GM18511 (cell line): ENCODE data around the gene LZTS3.
"Not testable (repeated sequence)": the region's sequence is repeated elsewhere in the genome, so short reads cannot be mapped to it uniquely, and the experiment has no call there.

Source experiments
- ATAC-seq: cut with Tn5 transposase; IDR thresholded peaks from one replicate; pipeline ENCODE4 v1.9.1; 2021; ENCODE audit warnings: mild to moderate bottlenecking, moderate library complexity; ENCODE audit not compliant: unreplicated experiment

The LZTS3 gene

GRCh38 chr20:3146732-3147341, 26.5 kb downstream of the LZTS3 start:
- no peak for ATAC-seq

- ATAC-seq: no peak
These were observed 31.6 kb downstream of the LZTS3 start for GRCh38 chr20:3141757-3142156.

GRCh38 chr20:3137492-3137891, 35.9 kb downstream of the LZTS3 start:
- ATAC-seq: no peak

DNA sequence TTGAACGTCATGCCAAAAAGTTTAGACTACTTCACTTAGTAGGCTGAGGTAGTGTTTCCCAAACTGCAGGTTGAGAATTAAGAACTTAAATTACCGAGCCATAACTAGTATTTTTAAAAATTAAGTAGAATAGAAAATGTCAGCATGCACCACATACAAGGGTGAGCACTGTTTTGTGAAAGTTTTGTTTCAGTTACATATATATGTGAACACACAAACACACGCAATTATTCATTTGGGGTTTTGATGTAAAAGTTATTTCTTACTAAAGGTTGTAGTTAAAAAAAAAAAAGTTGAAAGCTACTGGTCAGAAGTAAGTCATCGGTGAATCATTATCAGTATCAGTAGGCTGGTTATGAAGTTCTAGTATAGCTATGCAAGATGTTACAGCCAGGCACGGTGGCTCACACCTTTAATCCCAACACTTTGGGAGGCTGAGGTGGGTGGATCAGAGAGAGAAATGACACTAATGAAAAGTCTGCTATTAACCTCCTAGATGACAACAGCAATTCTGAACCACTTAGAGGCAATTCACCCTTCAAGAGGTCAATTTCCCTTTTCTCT, 37.8 kb downstream of the LZTS3 start:
- no peak for ATAC-seq

DNA sequence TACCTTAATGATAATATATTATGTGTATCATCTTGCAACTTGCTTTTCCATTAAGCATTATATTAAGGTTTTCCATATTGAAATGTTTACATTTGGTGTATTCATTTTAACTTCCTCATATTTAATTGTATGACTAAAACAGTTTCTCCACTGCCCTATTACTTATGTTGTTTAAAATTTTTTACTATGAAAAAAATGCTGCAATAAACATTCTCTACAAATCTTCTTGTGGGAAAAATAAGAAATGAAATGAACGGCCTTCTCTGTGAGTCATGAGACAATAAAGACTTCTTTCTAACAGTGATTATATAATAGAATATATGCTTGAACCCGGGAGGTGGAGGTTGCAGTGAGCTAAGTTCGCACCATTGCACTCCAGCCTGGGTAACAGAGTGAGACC, 39.2 kb downstream of the LZTS3 start:
- no peak for ATAC-seq

DNA sequence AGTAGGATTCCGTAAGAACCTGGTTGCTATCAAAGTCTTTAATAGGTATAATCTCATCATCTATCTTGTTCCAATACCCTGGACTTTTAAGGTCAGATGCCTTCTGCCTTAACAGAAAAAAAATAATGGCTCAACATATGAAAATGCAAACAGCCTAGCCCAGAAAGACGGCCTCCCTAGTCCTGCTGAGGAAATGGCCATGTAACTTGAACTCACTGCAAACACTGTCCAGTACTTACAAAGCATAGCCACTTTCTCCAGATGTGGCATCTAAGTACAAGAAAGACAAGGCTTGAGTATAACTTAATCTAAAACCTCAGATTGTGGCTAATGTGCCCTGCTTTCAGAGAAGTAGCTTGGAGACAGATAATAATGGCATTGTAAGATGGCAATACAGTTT, 40.2 kb downstream of the LZTS3 start:
- no peak for ATAC-seq

- ATAC-seq: no peak
These were observed 43.2 kb downstream of the LZTS3 start for GRCh38 chr20:3130051-3130600.

DNA sequence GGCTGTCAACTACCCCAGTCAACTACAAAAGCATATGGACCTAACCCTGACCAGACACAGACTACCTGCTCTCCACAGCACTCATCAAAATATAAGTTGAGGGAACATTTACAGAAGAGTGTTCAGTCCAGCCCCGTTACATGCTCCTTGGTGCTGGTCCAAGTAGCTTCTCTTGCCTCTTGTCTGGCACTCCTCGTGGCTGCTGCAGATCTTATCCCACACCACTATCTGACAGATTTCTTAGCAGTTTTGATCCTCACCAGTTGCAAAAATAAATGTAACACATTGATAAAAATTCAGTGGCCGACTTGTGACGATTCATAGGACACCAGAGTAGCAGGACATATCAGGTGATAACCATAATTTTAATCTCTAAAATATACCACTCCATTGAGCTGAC, 44.3 kb downstream of the LZTS3 start:
- no peak for ATAC-seq

GRCh38 chr20:3128275-3128984, 44.9 kb downstream of the LZTS3 start:
- no peak for ATAC-seq

DNA sequence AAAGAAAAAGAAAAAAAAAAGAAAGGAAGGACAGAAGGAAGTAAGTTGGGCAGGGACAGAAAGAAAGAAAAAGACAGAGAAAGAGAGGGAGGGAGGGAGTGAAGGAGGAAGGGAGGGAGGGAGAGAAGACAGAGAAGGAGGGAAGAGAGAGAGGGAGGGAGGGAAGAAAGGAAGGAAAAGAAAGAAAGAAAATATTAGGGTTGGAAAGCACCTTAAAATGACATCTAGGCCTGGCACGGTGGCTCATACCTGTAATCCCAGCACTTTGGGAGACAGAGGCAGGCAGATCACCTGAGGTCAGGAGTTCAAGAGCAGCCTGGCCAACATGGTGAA, 46.9 kb downstream of the LZTS3 start:
- no peak for ATAC-seq

- ATAC-seq: not testable (repeated sequence)
These were observed 47.4 kb downstream of the LZTS3 start for GRCh38 chr20:3125776-3126526.

DNA sequence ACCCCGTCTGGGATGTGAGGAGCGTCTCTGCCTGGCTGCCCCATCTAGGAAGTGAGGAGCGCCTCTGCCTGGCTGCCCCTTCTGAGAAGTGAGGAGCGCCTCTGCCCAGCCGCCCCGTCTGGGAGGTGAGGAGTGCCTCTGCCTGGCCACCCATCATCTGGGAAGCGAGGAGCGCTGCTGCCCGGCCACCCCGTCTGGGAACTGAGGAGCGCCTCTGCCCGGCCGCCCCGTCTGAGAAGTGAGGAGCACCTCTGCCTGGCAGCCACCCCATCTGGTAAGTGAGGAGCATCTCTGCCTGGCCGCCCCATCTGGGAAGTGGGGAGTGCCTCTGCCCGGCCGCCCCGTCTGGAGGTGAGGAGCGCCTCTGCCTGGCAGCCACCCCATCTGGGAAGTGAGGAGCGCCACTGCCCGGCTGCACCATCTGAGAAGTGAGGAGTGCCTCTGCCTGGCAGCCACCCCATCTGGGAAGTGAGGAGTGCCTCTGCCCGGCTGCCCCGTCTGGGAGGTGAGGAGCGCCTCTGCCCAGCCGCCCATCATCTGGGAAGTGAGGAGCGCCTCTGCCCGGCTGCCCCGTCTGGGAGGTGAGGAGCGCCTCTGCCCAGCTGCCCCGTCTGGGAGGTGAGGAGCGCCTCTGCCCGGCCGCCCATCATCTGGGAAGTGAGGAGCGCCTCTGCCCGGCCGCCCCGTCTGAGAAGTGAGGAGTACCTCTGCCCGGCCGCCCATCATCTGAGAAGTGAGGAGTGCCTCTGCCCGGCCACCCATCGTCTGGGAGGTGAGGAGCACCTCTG, 48.4 kb downstream of the LZTS3 start:
- not testable (repeated sequence) for ATAC-seq

DNA sequence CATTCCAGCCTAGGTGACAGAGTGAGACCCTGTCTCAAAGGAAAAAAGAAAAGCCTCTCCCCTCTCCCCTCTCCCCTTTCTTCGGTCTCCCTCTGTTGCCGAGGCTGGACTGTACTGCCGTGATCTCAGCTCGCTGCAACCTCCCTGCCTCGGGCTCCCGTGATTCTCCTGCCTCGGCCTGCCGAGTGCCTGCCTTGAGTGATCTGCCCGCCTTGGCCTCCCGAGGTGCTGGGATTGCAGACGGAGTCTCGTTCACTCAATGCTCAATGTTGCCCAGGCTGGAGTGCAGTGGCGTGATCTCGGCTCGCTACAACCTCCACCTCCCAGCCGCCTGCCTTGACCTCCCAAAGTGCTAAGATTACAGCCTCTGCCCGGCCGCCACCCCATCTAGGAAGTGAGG, 49.2 kb downstream of the LZTS3 start:
- not testable (repeated sequence) for ATAC-seq

DNA sequence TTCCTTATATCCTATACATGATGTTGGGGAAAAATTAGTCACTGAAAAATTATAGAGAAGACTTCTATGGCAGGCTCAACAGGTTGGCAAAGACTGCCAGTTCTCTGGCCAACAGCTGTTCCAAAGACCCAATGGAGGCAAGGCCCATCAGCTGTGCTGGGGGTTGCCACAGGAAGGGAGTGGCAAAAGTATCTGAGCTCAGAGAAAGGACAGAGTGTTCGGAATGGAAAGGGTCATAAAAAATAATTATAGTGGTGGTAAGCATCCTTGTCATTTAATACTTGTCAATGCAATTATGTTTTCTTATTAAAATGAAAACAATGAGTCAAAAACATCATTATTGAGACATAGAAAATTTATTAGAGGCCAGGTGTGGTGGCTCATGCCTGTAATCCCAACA, 49.8 kb downstream of the LZTS3 start:
- ATAC-seq: no peak

DNA sequence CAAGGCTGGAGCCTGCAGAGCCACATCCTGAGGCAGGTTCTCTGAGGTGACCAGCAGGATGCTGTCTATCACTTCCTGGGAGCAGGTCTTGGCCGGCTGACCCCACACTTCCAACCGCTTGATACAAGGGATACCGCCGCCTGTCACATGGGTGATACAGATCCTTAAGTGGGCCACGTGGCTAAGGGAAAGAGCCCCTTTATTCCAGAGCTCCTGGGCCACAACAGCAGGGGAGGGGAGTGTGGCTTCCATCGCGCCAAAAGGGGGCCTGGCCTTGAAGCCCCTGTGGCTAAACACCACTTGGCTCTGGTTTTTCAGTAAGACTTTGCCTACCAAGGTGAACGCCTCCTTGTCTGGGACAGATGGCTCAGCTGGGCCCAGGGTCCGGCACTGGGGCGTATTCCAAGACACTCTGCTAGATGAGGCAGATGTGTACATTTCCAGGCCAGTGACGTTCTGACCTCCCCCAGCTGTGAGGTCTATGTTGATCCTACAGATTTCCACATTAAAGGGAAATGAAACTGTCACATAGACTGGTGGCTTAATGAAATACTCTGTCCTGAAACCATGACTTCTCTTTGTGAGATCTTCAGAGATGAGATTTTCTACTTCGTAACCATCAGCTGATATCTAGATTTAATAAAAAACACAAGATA, 51.3 kb downstream of the LZTS3 start:
- ATAC-seq: no peak

DNA sequence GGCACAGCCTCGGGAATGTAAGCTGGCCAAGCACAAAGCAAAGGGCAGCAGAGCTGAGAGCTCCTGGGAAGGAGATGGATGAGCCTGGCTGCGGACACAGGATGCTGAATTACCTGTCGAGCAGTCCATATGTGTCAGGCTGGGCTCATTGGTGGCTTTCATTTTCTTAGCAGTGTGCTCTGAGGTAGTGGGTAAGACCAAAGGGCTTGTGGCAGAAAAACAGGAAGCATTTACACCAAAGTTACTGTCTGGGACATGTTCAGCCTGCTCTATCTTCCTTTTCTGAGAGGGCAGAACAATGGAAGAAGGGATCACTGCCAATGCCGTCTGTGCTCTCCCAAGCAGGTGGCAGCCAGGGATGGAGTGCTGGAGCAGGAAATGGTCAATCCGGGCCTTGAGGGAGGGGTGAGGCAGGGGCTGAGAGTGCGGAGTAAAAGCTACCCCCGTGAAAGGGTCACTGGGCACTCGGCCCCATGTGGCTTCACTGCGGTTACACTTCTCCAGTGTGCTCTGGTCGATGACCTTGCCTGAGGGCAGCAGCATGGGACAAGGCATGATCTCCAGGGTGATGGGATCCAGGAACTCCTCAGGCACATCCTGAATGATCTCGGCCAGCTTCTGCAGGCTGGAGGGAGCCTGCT, 52.0 kb downstream of the LZTS3 start:
- ATAC-seq: no peak

DNA sequence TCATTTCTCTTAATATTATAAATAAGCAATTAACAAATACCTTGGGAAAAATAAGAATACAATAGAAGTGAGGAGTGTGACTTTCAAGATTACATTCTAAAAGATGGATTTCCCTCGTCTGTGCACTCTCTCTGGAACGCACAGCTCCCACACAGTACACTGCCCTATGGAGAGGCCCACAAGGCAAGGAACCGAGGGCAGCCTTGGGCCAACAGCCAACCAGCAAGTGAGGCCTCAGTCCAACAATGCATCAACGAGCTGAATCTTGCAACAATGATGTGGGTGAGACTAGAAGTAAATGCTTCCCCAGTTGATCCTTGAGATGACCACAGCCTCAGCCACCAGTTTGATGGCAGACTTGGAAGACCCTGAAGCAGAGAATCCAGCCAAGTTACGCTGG, 54.3 kb downstream of the LZTS3 start:
- ATAC-seq: no peak

- ATAC-seq: not testable (repeated sequence)
These were observed 55.4 kb downstream of the LZTS3 start for GRCh38 chr20:3117839-3118379.

DNA sequence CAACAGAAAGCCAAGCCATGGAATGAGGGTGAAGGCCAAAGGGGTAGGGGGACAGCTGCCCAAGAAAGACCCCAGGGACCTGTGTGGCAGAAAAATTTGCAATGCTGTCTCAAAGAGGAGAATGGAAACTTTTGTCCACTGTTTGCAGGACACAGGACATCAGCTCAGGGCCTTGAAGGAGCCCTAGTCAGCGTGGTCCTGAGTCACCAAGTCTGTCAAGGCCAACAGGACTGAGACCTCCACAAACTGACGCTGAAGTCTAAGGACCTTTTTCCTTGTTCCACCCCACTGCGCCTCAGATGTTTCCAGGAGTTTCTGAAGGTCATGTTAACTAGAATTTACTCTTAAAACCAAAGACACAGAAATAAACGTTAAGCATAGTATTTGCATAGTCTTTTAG, 57.0 kb downstream of the LZTS3 start:
- no peak for ATAC-seq
